H1 (cell line): Measurements from ENCODE around the gene MXI1. TPM values are rescaled to one million over a fixed set of nuclear protein-coding genes. Genes with fewer than 3 reads are reported as not detected.
A peak's percentile ranks its signal among the peaks of the same experiment; 100 is the strongest.

Experiments used
- CHD7 ChIP-seq: fragments of 300-600 bp; sonication (generic); IDR thresholded peaks from 2 replicates; pipeline ENCODE4 v1.7.1; 2012; ENCODE audit warnings: low read length, moderate library complexity, mild to moderate bottlenecking, inconsistent platforms; ENCODE audit not compliant: insufficient replicate concordance
- HDAC6 ChIP-seq: IDR thresholded peaks from one replicate; pipeline ENCODE4 v1.7.1; 2012; ENCODE audit warnings: low read depth, mild to moderate bottlenecking, inconsistent platforms, low read length, moderate library complexity
- JUND ChIP-seq: IDR thresholded peaks from 2 replicates; pipeline ENCODE4 v1.6.1; 2011; ENCODE audit warnings: mild to moderate bottlenecking, improper control_type of control experiment, low read length
- KDM4A ChIP-seq: IDR thresholded peaks from one replicate; pipeline ENCODE4 v1.7.1; 2012; ENCODE audit warnings: low read depth, mild to moderate bottlenecking, moderate library complexity, low read length, inconsistent platforms; ENCODE audit not compliant: severe bottlenecking
- NANOG ChIP-seq: IDR thresholded peaks from 2 replicates; pipeline ENCODE4 v1.6.1; 2011; ENCODE audit warnings: low read length, low read depth, mild to moderate bottlenecking, inconsistent platforms; ENCODE audit not compliant: insufficient read depth, poor library complexity, severe bottlenecking
- SP1 ChIP-seq: IDR thresholded peaks from 2 replicates; pipeline ENCODE4 v1.6.1; 2011; ENCODE audit warnings: low read depth, low read length
- polyA plus RNA-seq, 7 experiments: library from polyadenylated mRNA; depleted of rRNA in 3 of 7; stranded (reverse) in 5 of 7; unstranded in 2 of 7; fragments of >200 nt in 5 of 7; fragments of 200-250 nt in 2 of 7; gene quantifications; 1 replicate in 5 of 7; 2 replicates in 1 of 7; 4 replicates in 1 of 7; pipeline versions ENCODE4 v1.2.1 to v1.2.3, GENCODE V29; 2011 to 2013; ENCODE audit warnings: missing spikeins in 2 of 7, mixed read lengths in 2 of 7
- total RNA-seq: library from RNA; stranded (reverse); fragmentation: NEBNext Ultra II Directional; extraction: Animal tissue kit (Norgen Biotek cat#: 25700); gene quantifications from 2 replicates; pipeline ENCODE4 v1.2.1, GENCODE V29; 2021

The MXI1 gene
- total and polyA plus RNA-seq, 2 of the 8 experiments (the other 6 are each of a cell fraction or from before 2014, with no cell fraction given) = 5.7 to 8.8 TPM

GRCh38 chr10:110163192-110163773 is 44.1 kb upstream of the MXI1 start (continued):
- TF ChIP-seq KDM4A (no peak), JUND (no peak), HDAC6 (no peak), CHD7 (peak; percentile 51), SP1 (peak; percentile 46; the same call in 1 of the 2 replicates), NANOG (peak; percentile 79)
